Right ventricle myocardium inferior (tissue), 1 donor: Measurements from ENCODE around the gene ERVK3-1. TPM values are rescaled to one million over a fixed set of nuclear protein-coding genes. Genes with fewer than 3 reads are reported as not detected.
"Not testable (repeated sequence)": the region's sequence is repeated elsewhere in the genome, so short reads cannot be mapped to it uniquely, and the experiment has no call there.

Experiments
- ATAC-seq: fragments of 200-7000 bp; cut with Tn5 transposase; one replicate; pipeline ENCODE4 v1.9.1; 2020; ENCODE audit warnings: mild to moderate bottlenecking, moderate library complexity
- DNase-seq: peaks from one replicate; pipeline ENCODE4 v3.0.0; 2021; ENCODE audit errors: missing footprints
- intact Hi-C: fragments of 100-400 bp; cut with DNase I; formaldehyde crosslinking; loops from one replicate; pipeline ENCODE4 v1.11.0; 2022
- total RNA-seq: library from RNA; stranded (reverse); fragmentation: NEBNext Ultra II Directional; extraction: Animal tissue kit (Norgen Biotek cat#: 25700); gene quantifications from one replicate; pipeline ENCODE4 v1.2.1, GENCODE V29; 2021
- donor health status: DM: no; HTN: yes; CAD: no; lungs with severe emphysema.

Gene ERVK3-1
- total RNA-seq, 1 donor from 2014 or later, result 21.7 TPM

- DNase-seq (no peak), ATAC-seq (no peak)
- intact Hi-C loops, result no loop called here
Measured at GRCh38 chr19:58294743-58295374, 10.3 kb upstream of the ERVK3-1 start.

- no peak for ATAC-seq
- intact Hi-C loops, result no loop called here
- no peak for DNase-seq
Measured at GRCh38 chr19:58296104-58296503, 9.1 kb upstream of the ERVK3-1 start.

GRCh38 chr19:58300620-58301019 is 4.6 kb upstream of the ERVK3-1 start:
- DNase-seq (no peak), ATAC-seq (no peak)
- intact Hi-C loops, result loop anchor here (10.0 kb wide), 1 partner anchor 76 kb away; the partner anchor contains the start of gene ZNF544

GRCh38 chr19:58304255-58304654 is 922 bp upstream of the ERVK3-1 start:
- no peak for DNase-seq
- no peak for ATAC-seq
- intact Hi-C loops, result loop anchor here (10.0 kb wide), 1 partner anchor 79 kb away; the partner anchor contains the start of gene ZNF544

GRCh38 chr19:58304748-58305064 is 471 bp upstream of the ERVK3-1 start:
- peak; percentile 4 for ATAC-seq
- intact Hi-C loops, result loop anchor here (10.0 kb wide), 1 partner anchor 80 kb away; the partner anchor contains the start of gene ZNF544
- DNase-seq, result no peak

- no peak for ATAC-seq
- intact Hi-C loops, result loop anchor here (10.0 kb wide), 1 partner anchor 81 kb away; the partner anchor contains the start of gene ZNF544
- no peak for DNase-seq
Measured at GRCh38 chr19:58305932-58306323, 751 bp downstream of the ERVK3-1 start.

- intact Hi-C loops, result loop anchor here (10.0 kb wide), 1 partner anchor 83 kb away; the partner anchor contains the start of gene ZNF544
- ATAC-seq, result no peak
- no peak for DNase-seq
Measured at GRCh38 chr19:58307736-58308135, 2.6 kb downstream of the ERVK3-1 start.

- peak; percentile 36 for ATAC-seq
- intact Hi-C loops, DNase-seq: not testable (repeated sequence)
Measured at GRCh38 chr19:58310685-58311084, 5.5 kb downstream of the ERVK3-1 start.

- ATAC-seq, result no peak
- DNase-seq, result no peak
- intact Hi-C loops, result no loop called here
Measured at GRCh38 chr19:58311345-58311865, 6.2 kb downstream of the ERVK3-1 start.

GRCh38 chr19:58315580-58315979 is 10.4 kb downstream of the ERVK3-1 start:
- no peak for ATAC-seq
- intact Hi-C loops, result no loop called here
- no peak for DNase-seq

GRCh38 chr19:58317476-58318072 is 12.4 kb downstream of the ERVK3-1 start:
- ATAC-seq, result no peak
- no peak for DNase-seq
- intact Hi-C loops, result no loop called here

- intact Hi-C loops, result no loop called here
- ATAC-seq (no peak), DNase-seq (no peak)
Measured at GRCh38 chr19:58318297-58318696, 13.1 kb downstream of the ERVK3-1 start.

GRCh38 chr19:58319241-58319640 is 14.1 kb downstream of the ERVK3-1 start:
- intact Hi-C loops, result no loop called here
- ATAC-seq, result no peak
- DNase-seq, result no peak

- ATAC-seq, result no peak
- DNase-seq, result no peak
- intact Hi-C loops, result loop anchor here (2.0 kb wide), 1 partner anchor 55 kb away; the partner anchor contains the start of gene ZNF837
Measured at GRCh38 chr19:58325311-58326022, 20.3 kb downstream of the ERVK3-1 start.

GRCh38 chr19:58326501-58326913 is 21.3 kb downstream of the ERVK3-1 start:
- DNase-seq (no peak), ATAC-seq (no peak)
- intact Hi-C loops, result loop anchor here (2.0 kb wide), 1 partner anchor 54 kb away; the partner anchor contains the start of gene ZNF837

GRCh38 chr19:58326914-58327726 is 21.9 kb downstream of the ERVK3-1 start, which contains the start of gene ZSCAN22:
TSS of gene ZSCAN22 (plus strand) at chr19:58326994. CDS start at chr19:58334803, 7,809 bp downstream.
- peak; percentile 97 for ATAC-seq
- intact Hi-C loops, result loop anchor here (1.0 to 2.0 kb wide), 2 partner anchors 35 to 54 kb away; partner anchors contain the start of genes ZNF497 and ZNF837

GRCh38 chr19:58328999-58329398 is 23.8 kb downstream of the ERVK3-1 start:
- DNase-seq, result no peak
- ATAC-seq, result no peak
- intact Hi-C loops, result no loop called here

More at GRCh38 chr19:58326914-58327726, 21.9 kb downstream of the ERVK3-1 start, which contains the start of gene ZSCAN22:
- DNase-seq, result peak; percentile 99

GRCh38 chr19:58330458-58330857 is 25.3 kb downstream of the ERVK3-1 start:
- ATAC-seq, result no peak
- DNase-seq, result no peak
- intact Hi-C loops, result no loop called here
